Choroid plexus epithelial cell (primary cell): ENCODE results near the gene IRAK3.
A peak's percentile ranks its signal among the peaks of the same experiment; 100 is the strongest.

Experiments
- DNase-seq: peaks from one replicate; pipeline ENCODE4 v3.0.0-alpha.2; 2010; ENCODE audit warnings: low read depth
- H3K4me3 ChIP-seq: 2 replicates; pipeline ENCODE4 v1.5.1; 2011; ENCODE audit warnings: low read depth, mild to moderate bottlenecking, control low read depth, low read length, moderate library complexity
- CTCF ChIP-seq: conservative IDR thresholded peaks from 2 replicates; pipeline ENCODE4 v1.5.1; 2011; ENCODE audit warnings: low read depth, mild to moderate bottlenecking, control low read depth, inconsistent platforms, low read length, moderate library complexity

Gene IRAK3

GRCh38 chr12:66237505-66238175 is 48.6 kb downstream of the IRAK3 start:
- DNase-seq, result no peak
- no peak overlapping the region for H3K4me3 ChIP-seq
- TF ChIP-seq CTCF, result no peak

- DNase-seq, result no peak
- TF ChIP-seq CTCF, result no peak
- no peak overlapping the region for H3K4me3 ChIP-seq
Measured at GRCh38 chr12:66239295-66239694, 50.3 kb downstream of the IRAK3 start.

- no peak for TF ChIP-seq CTCF
- DNase-seq, result no peak
- H3K4me3 ChIP-seq, result no peak overlapping the region
Measured at GRCh38 chr12:66240096-66240820, 51.2 kb downstream of the IRAK3 start.

- peak; percentile 98 for DNase-seq
- no peak for TF ChIP-seq CTCF
Measured at GRCh38 chr12:66241061-66242043, 52.3 kb downstream of the IRAK3 start.

GRCh38 chr12:66242311-66242710 is 53.3 kb downstream of the IRAK3 start:
- no peak overlapping the region for H3K4me3 ChIP-seq
- peak; percentile 32 for DNase-seq
- TF ChIP-seq CTCF, result no peak

More at GRCh38 chr12:66241061-66242043, 52.3 kb downstream of the IRAK3 start:
- H3K4me3 ChIP-seq, result no peak overlapping the region

GRCh38 chr12:66243911-66244310 is 54.9 kb downstream of the IRAK3 start:
- no peak overlapping the region for H3K4me3 ChIP-seq
- TF ChIP-seq CTCF, result no peak
- no peak for DNase-seq
